ENCODE measurements around the gene ZNF716.
"Not testable (repeated sequence)": the region's sequence is repeated elsewhere in the genome, so short reads cannot be mapped to it uniquely, and the experiment has no call there.

The ZNF716 gene

DNA sequence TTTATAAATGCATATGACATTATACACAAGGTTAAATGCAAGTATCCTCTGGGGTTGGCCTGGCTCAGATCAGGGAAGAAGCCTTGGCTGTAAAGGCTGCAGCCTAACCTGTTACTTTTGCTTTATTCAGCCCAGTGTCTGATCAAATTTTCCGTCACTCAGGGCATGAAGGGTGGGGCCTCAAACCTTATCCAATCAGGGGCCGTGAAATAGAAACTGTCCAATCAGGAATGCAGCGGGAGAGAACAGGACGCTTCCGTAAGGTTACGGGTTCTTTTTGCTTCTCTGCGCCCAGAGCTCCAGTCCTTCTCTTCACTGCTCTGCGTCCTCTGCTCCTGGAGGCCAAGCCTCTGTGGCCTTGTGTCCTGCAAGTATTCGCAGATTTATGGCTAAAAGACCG, at the start of gene ZNF716:
TSS of gene ZNF716 (plus strand) at position 274 of the 400 bp plus-strand sequence. CDS start at position 386, 112 bp downstream.
- no peak for DNase-seq

DNA sequence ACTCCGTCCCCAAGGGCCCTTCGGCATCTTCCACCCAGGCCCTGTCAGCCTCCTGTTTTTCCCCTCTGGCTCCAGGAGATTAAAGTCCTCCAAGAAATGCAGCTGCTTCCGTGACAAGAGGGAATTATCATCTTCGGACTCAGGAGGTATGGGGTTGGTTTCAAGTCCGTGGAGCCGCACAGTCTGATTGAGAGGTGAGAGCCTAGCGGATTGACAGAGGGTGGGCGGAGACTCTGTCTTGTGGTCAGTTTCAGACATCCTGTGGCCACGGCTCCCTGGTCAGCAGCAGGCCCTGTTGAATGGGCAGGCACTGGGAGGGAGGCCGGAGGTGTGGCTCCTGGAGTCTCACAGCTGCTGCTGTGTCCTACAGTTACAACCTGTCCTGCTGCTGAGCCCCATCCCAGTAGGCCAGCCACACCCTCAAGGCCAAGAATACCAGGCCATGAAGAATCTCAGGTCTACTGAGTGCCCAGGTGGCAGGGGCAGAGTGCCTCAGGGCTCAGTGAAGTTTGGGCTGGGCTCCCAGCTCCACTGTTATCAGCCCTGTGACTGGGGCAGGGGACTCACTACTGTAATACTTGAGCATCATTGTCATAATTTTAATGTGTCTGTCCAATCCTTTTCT, 49.3 kb upstream of the ZNF716 start:
- no peak for DNase-seq

DNA sequence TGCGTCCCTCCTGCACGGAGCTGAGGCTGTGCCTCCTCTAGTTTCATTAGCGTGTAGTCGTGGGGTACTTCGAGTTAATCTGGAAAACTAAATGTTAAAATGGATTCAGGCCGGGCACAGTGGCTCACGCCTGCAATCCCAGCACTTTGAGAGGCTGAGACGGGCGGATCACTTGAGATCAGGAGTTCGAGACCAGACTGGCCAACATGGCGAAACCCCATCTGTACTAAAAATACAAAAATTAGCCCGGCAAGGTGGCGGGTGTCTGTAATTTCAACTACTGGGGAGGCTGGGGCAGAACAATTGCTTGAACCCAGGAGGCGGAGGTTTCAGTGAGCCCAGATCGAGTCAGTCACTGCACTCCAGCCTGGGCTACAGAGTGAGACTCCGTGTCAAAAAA, 46.9 kb upstream of the ZNF716 start:
- not testable (repeated sequence) for DNase-seq

DNA sequence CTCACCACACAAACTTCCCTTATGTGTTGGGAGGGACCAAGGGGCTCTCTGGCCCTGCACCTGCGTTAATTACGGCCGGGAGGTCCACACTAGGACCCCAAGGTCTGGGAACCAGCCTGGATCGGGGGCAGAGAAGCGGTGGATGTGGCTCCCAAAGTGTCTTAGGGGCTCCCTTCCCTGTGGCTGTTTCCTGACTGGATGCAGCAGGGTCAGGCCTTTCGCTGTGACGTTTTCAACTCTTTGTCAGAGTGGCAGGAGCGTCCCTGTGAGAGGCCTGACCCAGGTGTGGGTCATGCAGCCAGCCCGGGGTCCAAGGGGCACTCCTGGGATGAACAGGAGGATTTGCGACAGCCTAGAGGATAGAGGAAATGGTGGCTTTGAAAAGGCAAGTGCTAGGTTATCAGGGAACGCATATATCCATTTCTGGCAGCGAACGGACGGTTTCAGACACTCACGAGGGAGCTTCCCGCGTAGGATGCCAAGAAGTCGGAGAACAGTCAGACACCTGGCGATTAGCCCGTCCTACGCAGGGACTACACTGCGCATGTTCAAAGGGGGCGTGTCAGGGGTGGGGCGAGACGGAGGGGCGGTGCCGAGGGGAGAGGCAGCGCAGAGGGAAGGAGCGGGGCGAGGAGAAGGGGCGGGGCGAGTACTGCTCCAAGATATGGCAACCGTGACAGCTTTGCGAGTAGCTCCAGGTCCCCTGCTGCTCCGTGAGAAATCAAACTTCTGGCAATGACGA, 46.2 kb upstream of the ZNF716 start:
- DNase-seq = no peak

DNA sequence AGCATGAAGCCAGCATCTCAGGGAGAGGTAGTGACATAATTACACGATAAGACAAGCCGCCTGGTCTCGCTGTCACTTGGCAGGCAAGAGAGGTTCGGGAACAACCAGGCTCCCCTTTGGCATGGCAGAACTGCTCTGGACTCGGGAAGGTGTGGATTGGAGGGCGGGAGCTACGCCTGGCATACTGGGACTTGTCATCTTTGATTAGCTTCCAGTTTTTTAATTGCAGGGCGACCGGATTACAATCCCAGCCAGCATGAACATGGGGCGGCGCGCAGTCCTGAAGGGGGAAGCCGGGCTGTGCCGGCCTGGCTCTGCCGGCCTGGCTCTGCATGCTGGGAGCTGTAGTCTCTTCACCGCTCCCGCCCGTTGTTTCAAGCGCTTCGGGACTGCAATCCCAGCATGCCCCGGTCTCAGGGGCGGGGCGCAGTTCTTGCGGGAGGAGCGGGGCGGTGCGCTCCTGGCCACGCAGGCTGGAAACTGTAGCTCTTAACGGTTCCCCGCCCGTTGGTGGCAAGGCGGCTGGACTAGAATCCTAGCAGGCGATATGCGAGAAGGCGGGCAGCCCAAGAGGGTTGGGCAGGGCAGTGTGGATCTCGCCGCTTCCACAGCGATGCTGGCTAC, 45.5 kb upstream of the ZNF716 start:
- DNase-seq = no peak

DNA sequence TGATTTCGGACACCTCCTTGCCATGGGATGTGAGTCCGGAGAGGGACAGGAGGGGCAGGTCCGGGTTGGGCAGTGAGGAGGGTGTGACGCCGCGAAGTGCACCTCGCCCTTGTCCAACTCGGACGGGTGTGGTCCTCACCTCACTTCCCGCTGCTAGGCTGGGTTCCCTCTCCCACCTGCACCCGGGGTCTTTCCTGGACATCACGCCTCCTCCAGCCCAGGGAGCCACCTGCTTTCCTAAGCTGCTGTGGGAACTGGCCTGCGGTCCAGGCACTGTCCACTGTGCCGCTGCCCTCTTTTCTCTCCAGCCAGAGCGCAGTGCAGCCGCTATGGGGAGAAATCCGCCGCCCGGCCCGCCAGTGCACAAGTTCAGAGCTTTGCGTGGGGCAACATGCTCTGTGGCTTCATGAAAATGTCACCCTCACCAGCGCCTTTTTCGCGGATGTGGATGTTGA, 45.0 kb upstream of the ZNF716 start:
- no peak for DNase-seq

DNA sequence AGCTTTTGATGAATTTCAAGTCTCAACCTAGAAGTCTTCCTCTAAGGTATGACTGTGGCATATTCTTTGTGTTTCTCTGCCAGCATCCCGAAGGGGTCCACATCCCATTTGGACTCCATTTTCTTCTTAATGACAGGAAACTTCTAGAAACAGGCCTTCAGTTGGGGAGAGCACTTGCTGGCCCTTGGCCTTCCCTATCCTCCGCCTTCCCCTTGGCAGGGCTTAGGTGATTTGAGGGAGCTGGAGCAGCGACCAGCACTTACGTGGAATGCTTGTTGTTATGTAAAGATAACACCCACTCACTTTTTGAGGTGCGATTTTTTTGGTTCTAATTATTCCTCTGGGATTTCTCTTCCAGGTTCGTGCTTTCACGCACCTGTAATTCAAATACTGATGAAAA, 42.9 kb upstream of the ZNF716 start:
- DNase-seq = no peak

DNA sequence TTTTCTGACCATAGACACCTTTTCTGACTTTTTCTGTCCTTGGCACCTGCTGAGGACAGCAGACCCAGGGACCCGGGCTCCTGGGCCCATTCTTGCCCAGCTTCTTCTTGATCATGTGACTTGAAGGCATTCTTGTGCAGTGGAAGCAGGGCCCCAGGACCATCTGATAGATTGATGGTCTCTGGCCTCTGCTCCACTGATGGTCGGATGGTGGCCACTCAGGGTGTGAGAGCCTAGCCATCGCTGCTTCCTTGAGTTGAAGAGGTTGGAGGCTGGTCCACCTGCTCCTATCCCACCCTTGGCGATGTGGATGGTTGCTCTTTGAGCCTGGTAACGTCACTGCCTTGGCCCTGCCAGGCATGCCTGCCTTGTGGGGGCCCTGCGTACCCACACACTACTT, 37.8 kb upstream of the ZNF716 start:
- no peak for DNase-seq

DNA sequence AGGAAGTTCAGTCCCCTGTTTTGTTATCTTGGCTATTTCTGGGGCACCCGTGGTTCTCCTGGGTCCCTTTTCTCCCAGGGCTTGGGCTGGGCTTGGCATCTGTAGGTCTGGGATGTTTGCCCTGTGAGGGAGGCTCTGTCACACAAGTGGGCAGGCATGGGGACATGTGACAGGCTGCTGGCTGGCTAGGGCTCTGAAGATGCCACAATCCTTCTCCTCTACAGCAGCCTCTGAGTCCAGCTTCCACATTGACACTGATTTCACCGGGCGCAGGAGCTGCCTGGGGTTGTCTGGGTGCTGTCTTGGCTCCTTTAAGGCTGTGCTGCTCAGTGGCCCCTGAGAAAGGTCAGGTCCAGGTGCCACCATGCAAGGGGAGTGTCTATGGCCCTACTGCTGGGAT, 37.4 kb upstream of the ZNF716 start:
- no peak for DNase-seq

DNA sequence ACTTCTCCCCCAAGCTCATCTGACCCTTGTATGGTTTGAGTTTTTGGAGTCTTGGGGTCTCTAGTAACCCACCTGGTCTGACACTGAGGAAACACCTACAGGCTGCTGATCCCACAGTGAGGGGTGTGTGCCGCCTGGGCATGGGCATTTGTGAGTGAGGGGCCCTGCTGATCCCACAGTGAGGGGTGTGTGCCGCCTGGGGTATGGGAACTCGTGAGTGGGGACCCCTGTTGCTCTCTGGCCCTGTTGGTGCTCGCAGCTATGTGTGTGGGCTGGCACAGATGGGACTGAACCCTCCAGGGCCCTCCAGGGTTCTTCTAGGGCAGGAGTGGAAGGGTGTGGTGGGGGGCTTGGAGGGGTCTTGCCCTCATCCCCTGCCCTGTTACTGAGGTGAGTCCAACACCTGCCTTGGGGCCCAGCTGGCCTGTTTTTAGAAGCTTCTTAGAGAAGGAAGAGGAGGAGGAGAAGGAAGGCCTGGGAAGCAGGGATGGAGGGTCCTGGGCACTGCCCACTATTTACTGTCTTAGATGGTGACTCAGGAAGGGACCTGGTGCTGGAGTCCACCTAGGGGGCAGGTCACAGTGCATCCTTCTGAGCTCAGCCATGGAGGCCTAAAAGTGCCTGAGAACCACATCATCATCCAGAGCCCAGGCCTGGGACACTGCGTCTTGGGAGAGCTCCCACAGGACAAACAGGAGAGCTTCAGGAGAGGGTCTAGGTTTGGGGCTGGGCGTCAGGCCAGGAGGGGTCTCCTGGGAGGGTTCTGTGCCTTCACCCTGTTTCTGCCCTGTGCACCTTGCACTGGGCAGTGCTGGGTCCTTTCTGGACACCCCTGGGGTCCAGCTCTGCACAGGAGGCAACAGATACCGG, 36.2 kb upstream of the ZNF716 start:
- no peak for DNase-seq

DNA sequence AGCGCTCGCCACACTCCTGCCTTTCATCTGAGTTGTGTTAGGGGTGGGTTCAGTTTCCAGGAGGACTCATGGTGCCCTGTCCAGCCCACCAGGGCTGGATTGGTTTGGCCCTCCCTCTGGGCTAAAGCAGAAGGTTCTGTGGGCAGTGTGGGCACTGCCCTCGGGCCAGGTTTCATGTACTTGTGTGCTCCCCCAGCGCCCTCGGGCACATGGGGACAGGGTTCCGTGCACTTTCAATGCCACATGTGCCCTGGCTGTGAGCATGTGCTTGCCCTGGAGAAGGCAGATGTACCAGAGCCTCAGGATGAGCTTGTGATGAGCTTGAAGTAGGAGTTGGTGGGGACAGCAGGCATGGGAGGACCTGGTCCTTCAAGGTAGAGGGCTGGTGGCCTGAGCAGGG, 35.6 kb upstream of the ZNF716 start:
- no peak for DNase-seq

DNA sequence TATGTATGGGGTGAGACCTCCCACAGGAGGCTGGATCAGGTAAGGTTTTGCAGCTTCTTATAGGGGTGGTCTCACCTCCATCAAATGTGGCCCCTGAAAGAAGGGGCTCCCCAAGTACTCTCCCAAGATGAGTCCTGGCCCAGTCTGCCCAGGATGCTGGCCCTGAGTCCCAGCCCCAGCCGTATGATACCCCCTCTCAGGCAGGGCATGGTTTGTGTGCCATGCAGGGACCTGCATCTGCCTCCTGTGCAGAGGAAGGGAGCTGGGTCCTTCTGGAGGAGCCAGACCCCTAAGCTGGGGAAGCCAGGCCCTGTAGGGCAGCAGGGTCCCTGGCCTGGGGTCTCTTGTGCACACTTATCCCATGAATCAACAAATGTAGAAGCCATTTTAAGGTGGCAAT, 35.1 kb upstream of the ZNF716 start:
- no peak for DNase-seq

DNA sequence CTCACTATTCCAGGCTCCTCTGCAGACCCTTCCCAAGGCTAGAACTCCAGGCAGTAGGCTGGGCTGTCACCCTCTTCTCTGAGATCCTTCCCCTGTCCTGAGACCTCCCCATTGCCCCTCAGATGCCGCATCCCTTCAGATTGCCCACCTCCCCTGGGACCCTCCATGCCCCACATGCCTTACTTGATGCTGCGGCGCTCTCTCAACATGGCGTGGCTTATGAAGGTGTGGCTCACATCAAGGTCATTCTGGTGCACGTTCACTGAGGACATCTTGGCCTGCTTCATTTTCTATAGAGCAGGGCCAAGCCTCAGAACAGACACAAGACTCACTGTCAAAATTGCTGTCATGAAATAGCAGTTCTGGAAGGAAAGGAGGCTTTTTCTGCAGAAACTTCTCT, 34.7 kb upstream of the ZNF716 start:
- DNase-seq = no peak

DNA sequence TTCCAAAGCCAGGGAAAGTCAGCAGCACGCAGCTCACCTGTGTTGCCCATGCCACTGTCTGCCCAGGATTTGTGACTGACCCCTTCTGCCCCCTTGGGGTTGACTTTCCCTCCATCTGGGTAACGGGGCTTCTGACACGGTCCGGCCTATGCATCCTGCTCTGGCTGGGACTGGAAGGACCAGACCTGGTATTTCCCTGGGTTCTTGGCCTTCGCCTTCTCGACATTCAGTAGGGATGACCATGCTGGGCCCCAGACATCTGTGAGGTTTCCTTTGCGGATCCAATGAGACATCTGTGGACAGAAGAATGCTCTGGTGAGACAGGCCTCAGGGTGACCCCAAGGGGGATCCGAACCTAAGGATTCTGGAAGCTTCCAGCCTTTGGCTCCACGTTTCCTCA, 34.2 kb upstream of the ZNF716 start:
- no peak for DNase-seq

DNA sequence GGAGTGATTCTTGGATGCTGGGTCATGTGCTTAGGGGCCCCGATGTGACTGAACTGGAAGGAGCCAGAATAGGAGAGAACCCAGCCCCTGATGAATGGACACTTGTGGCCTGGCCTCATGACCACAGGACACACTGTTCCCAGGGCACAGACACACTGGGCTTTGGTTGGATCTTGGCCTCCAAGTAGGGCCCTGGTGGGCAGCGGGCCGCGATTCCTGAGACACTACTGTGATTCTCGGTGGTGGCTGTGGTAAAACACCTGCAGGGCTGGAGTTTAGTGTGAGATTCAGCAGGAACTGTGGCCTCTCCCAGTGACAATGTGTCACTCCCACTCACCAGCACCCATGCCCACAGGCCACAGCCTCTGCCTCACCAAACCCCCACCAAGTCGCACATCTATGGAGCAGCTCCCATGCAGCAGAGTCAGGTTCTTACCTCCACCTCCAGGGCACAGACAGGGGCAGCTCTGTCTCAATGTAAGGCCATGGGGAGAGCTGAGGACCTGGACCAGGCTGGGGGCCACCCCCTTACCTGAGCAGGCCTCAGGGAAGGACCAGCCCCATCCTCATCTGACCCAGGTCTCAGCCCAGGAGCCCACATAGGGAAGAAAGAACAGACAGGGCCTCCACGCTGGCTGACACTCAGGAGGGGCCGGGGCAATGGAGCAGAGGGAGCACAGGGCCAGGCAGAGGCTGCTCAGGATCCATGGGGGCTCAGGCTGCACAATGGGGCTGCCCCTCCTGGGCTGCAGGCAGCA, 33.2 kb upstream of the ZNF716 start:
- no peak for DNase-seq

DNA sequence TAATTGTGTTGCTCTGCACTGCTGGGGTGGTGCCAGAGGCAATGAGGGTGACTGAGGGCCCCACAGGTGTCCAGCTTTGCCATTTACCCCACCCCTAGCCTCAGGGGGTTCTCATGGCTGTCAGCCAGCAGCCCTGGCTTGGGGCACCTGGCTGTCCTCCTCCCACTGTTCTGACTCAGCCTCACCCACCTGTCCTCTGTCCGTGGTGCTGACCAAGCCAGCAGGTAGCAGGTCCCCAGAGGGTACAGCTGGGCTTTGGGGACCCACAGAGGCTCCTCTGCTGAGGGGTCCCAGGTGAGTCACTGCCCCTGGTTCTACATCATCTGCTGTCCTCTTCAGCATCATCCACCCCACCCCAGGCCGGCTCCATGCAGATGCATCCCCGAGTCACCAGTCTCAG, 32.2 kb upstream of the ZNF716 start:
- DNase-seq = no peak

DNA sequence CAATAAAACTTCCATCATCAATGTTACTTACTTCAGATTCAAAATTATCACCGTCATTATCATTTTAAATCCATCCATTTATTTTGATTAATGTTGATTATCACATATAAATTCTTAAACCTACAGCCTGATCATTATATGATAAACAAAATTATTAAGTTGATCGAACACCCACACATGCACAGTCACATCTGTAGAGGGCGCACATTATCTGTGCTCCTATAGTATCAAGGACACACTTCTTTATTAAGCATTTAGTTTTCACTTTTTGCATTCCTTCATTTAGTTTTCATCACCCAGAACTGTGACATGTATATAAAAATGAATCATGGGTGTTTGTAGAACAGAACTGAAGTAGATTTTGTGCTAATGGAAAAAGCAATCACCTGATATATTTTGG, 26.2 kb upstream of the ZNF716 start:
- DNase-seq = no peak

DNA sequence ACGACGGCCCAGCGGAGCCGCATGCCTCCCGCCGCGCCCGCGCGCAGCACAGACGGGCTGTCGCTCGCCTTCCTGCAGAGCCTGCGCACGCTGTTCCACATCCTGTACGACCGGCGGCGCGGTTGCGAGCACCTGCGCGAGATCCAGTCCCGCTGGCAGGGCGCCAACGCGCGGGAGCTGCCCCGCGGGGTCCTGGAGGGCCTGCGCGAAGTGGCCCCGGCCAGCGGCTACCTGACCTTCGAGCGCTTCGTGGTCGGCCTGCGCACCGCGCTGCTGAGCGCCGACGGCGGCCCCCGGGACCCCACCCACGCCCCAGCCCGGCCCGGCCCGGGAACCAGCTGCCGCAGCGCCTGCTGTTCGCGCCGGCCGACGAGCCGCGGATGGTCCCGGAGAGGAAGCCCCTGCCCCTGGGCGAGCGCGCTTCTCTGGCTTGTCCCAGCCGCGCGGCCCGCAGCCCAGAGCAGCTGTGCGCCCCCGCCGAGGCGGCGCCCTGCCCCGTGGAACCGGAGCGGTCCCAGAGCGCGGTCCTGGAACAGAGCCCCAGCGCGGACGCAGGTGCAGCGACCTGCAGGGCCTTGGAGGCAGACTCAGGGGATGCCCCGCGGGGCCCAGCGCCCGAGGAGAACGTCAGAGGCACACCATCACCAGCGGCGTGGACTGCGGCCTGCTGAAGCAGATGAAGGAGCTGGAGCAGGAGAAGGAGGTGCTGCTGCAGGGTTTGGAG, 25.3 kb upstream of the ZNF716 start:
- DNase-seq = no peak

DNA sequence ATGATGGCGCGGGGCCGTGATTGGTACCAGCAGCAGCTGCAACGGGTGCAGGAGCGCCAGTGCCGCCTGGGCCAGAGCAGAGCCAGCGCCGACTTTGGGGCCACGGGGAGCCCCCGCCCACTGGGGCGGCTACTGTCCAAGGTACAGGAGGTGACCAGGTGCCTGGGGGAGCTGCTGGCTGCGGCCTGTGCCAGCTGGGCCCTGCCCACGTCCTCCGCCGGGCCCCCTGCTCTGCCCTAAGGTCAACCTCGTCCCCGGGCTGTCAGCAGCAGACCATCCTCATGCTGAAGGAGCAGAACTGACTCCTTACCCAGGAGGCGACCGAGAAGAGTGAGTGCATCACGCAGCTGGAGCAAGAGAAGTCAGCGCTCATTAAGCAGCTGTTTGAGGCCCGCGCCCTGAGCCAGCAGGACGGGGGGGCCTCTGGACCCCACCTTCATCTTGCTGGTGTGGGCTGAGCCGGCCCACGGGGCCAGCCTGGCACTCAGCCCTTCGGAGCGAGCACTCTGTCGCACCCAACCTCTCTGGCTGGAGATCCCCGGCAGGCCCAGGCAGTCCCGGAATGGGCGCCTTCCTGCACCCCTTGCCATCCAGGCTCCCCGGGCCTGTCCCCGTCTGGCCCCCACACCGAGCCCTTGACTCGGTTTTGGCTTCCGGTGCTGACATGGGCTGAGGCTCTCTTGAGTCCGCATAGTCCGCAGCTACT, 24.6 kb upstream of the ZNF716 start:
- no peak for DNase-seq

DNA sequence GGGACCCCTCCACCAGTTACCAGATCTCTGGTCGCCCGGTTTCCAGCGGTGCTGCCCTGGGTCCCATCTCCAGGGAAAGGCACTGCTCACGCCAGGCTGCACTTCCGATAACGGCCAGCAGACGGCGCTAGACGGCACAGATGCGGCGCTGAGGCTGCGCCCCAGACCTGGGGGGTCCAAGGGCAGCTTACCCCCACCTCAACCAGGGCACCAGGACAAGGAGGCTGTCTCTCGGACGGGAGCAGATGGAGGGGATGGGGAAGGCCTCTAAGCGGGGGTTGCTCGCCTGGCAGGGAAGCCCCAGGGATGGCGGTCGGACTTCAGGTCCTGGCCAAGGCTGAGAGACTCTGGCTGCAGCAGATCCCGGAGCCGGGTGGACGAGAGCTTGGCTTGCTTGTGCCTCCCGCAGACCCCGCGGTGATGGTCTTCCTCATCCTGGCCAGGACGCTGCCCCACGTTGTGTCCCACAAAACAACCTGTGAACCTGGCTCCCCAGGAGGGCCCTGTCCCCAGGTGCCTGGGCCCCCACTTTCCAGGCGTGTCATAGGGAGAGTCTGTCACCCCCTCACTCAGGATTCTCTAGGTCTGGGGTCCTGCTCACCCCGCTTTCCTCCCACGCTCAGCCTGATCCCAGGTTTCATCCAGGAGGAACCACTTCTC, 23.9 kb upstream of the ZNF716 start:
- DNase-seq = no peak

DNA sequence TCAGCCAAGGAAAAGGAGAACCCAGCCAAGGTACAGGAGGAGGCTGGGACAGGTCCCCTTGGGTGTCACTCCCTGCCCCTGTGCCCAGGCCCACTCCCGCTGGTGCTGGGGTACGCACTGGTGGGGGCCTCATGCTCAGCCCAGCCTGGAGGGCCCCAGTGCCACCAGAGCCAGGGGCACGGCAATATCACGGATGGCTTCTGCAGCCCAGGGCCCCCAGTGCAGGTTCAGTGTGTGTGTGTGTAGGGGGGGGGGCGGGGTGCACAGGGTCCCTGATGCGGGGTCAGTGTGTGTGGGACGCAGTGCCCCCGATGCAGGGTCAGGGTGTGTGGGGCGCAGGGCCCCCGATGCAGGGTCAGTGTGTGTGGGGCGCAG, 23.4 kb upstream of the ZNF716 start:
- DNase-seq = no peak

All from suppressor macrophage treated with lipopolysaccharide for 4 hours (primary cell).